GM12878 (cell line): Measurements from ENCODE around the gene DST. TPM values are rescaled to one million over a fixed set of nuclear protein-coding genes. Genes with fewer than 3 reads are reported as not detected.

Source experiments
- ATAC-seq: fragments of 200-7000 bp; cut with Tn5 transposase; 3 replicates; pipeline ENCODE4 v1.9.1; 2020; ENCODE audit warnings: mild to moderate bottlenecking, moderate library complexity
- BruUV-seq: library from RNA; stranded (reverse); fragments of 400-500 nt; replicated peaks from 2 replicates; lab custom pipeline; 2021; lab: Mats Ljungman, UMichigan
- CTCF ChIA-PET: fragments of 300-600 bp; sonication (Branson Sonifier 250); formaldehyde crosslinking; extraction: SDS; loops from one replicate; lab custom pipeline; 2021; ENCODE audit warnings: inconsistent platforms; lab: Yijun Ruan, JAX
- POLR2A ChIA-PET: fragments of 350-600 bp; formaldehyde crosslinking; extraction: SDS; loops from one replicate; lab custom pipeline; 2021; ENCODE audit warnings: inconsistent platforms; lab: Charles Lee
- RAD21 ChIA-PET: fragments of 300-600 bp; sonication (Branson Sonifier 250); formaldehyde crosslinking; loops from one replicate; lab custom pipeline; 2023; ENCODE audit warnings: antibody characterized with exemption; ENCODE audit not compliant: unreplicated experiment; lab: Charles Lee
- SMC1A ChIA-PET: fragments of 300-600 bp; sonication (Branson Sonifier 250); formaldehyde crosslinking; loops from one replicate; lab custom pipeline; 2023; ENCODE audit not compliant: unreplicated experiment, uncharacterized antibody; lab: Charles Lee
- DNase-seq: peaks from one replicate; pipeline ENCODE4 v3.0.0-alpha.2; 2011; ENCODE audit warnings: low read depth, low spot score
- FAIRE-seq: peaks from 3 replicates; lab custom pipeline; 2011; peaks lifted over from hg19 to GRCh38; lab: Jason Lieb, UNC
- H2AFZ ChIP-seq: 2 replicates; pipeline ENCODE4 v1.6.0; 2011; ENCODE audit warnings: low read depth, low read length, control low read depth; ENCODE audit not compliant: control insufficient read depth
- H3K27ac ChIP-seq: 2 replicates; pipeline ENCODE4 v1.5.1; 2011; ENCODE audit warnings: control low read depth; ENCODE audit not compliant: control insufficient read depth, insufficient read depth
- H3K27me3 ChIP-seq, 2 experiments: replicated peaks in 1 of 2; 2 replicates each; pipeline versions ENCODE4 v1.6.0 to v1.6.1; 2011; ENCODE audit warnings: low read length in 1 of 2; ENCODE audit not compliant: control insufficient read depth in 2 of 2, insufficient read depth in 2 of 2
- H3K36me3 ChIP-seq, 2 experiments: 2 replicates each; pipeline ENCODE4 v1.5.1; 2011; ENCODE audit warnings: low read length in 1 of 2; ENCODE audit not compliant: control insufficient read depth in 2 of 2, insufficient read depth in 2 of 2
- H3K4me1 ChIP-seq: 2 replicates; pipeline ENCODE4 v1.6.1; 2011; ENCODE audit warnings: mild to moderate bottlenecking, low read length, moderate library complexity, mixed read lengths; ENCODE audit not compliant: control insufficient read depth, insufficient read depth
- H3K4me2 ChIP-seq: 2 replicates; pipeline ENCODE4 v1.6.0; 2011; ENCODE audit warnings: control low read depth; ENCODE audit not compliant: control insufficient read depth, insufficient read depth
- H3K4me3 ChIP-seq: fragments of 200-600 bp; sonication (generic); 2 replicates; pipeline ENCODE4 v1.5.1; 2016
- H3K79me2 ChIP-seq: 2 replicates; pipeline ENCODE4 v1.6.0; 2011; ENCODE audit warnings: low read length; ENCODE audit not compliant: control insufficient read depth, insufficient read depth
- H3K9ac ChIP-seq: 2 replicates; pipeline ENCODE4 v1.8.0; 2011; ENCODE audit warnings: low read length, control low read depth, mixed read lengths; ENCODE audit not compliant: control insufficient read depth, insufficient read depth
- H3K9me3 ChIP-seq: replicated peaks from 3 replicates; pipeline ENCODE4 v1.5.1; 2011; ENCODE audit warnings: mild to moderate bottlenecking, low read length; ENCODE audit not compliant: control insufficient read depth, insufficient read depth
- H4K20me1 ChIP-seq: 2 replicates; pipeline ENCODE4 v1.6.0; 2011; ENCODE audit not compliant: control insufficient read depth, insufficient read depth
- HDGF ChIP-seq: fragments of 450-650 bp; IDR thresholded peaks from 2 replicates; pipeline ENCODE4 v1.6.1; 2016; ENCODE audit warnings: antibody characterized with exemption
- NRF1 ChIP-seq: conservative IDR thresholded peaks from 2 replicates; pipeline ENCODE4 v1.6.1; 2011; ENCODE audit warnings: mild to moderate bottlenecking, low read depth, low read length, improper control_type of control experiment
- RAD21 ChIP-seq: IDR thresholded peaks from 2 replicates; pipeline ENCODE4 v1.6.1; 2011; ENCODE audit warnings: mild to moderate bottlenecking, low read depth, low read length, moderate library complexity; ENCODE audit not compliant: insufficient read depth
- RFX5 ChIP-seq: IDR thresholded peaks from 2 replicates; pipeline ENCODE4 v1.6.1; 2011; ENCODE audit warnings: low read depth, low read length, improper control_type of control experiment
- TCF3 ChIP-seq: IDR thresholded peaks from 2 replicates; pipeline ENCODE4 v1.6.1; 2012; ENCODE audit warnings: low read depth, mild to moderate bottlenecking, low read length, borderline replicate concordance; ENCODE audit not compliant: insufficient read depth
- TCF7 ChIP-seq: IDR thresholded peaks from 2 replicates; pipeline ENCODE4 v1.6.1; 2014; ENCODE audit warnings: antibody characterized with exemption, borderline replicate concordance
- ZNF207 ChIP-seq: fragments of 450-650 bp; IDR thresholded peaks from 2 replicates; pipeline ENCODE4 v1.6.1; 2014; ENCODE audit warnings: antibody characterized with exemption, mild to moderate bottlenecking, borderline replicate concordance
- WGBS: methylation state at CpG from one replicate; pipeline ENCODE4 v1.1.6; 2016; ENCODE audit warnings: low lambda C conversion rate; ENCODE audit not compliant: insufficient replicate concordance, insufficient coverage; ENCODE audit errors: missing lambda C conversion rate; 5-methylcytosine and 5-hydroxymethylcytosine counted together
- in situ Hi-C: fragments of 300-500 bp; cut with MboI; formaldehyde crosslinking; loops from 9 replicates; pipeline ENCODE4 v1.14.3; 2018; ENCODE audit warnings: mixed read lengths
- intact Hi-C: fragments of 100-400 bp; cut with micrococcal nuclease; formaldehyde crosslinking; loops from one replicate; pipeline ENCODE4 v1.14.2; 2022; ENCODE audit not compliant: unreplicated experiment
- polyA plus RNA-seq, 11 experiments: library from polyadenylated mRNA; depleted of rRNA in 4 of 11; unstranded in 6 of 11; stranded (reverse) in 5 of 11; fragments of >200 nt; fragmentation: Nextera tagmentation in 4 of 11; fragmentation: Illumina TruSeq in 1 of 11; extraction: Ambion mirVana in 4 of 11; extraction: Trizol in 1 of 11; gene quantifications; 1 replicate in 1 of 11; 2 replicates in 10 of 11; pipeline versions ENCODE4 v1.2.1 to v1.2.3, GENCODE V29; 2011 to 2016; ENCODE audit warnings: inconsistent platforms in 2 of 11, missing spikeins in 2 of 11, low read depth in 1 of 11
- total RNA-seq, 4 experiments: library from RNA; depleted of rRNA in 3 of 4; stranded (reverse); fragments of >200 nt in 3 of 4; fragmentation: Illumina TruSeq in 1 of 4; extraction: Trizol in 1 of 4; gene quantifications; 2 replicates each; pipeline versions ENCODE4 v1.2.1 to v1.2.3, GENCODE V29; 2013 to 2021
- TF ChIP-seq, protein P1 (sequence below): fragments of 450-650 bp; IDR thresholded peaks from 2 replicates; pipeline ENCODE4 v1.6.1; 2017; ENCODE audit warnings: mild to moderate bottlenecking, low read depth, inconsistent platforms; ENCODE audit not compliant: poor library complexity, severe bottlenecking
- TF ChIP-seq, protein P2 (sequence below): IDR thresholded peaks from 2 replicates; pipeline ENCODE4 v1.6.1; 2012; ENCODE audit warnings: low read depth, low read length, improper control_type of control experiment
- TF ChIP-seq, protein P3 (sequence below): fragments of 150-350 bp; IDR thresholded peaks from 2 replicates; pipeline ENCODE4 v1.6.1; 2016; ENCODE audit warnings: low read depth, low read length
- TF ChIP-seq, protein P4 (sequence below): IDR thresholded peaks from 2 replicates; pipeline ENCODE4 v1.6.1; 2012; ENCODE audit warnings: low read depth, low read length, improper control_type of control experiment
- TF ChIP-seq, protein P5 (sequence below): fragments of 450-650 bp; IDR thresholded peaks from 2 replicates; pipeline ENCODE4 v1.6.1; 2018; ENCODE audit warnings: mild to moderate bottlenecking, low read depth, moderate library complexity; ENCODE audit not compliant: partially characterized antibody

DST gene
- total and polyA plus RNA-seq, 10 of the 15 experiments (the other 5 are each of a cell fraction or from before 2014, with no cell fraction given) = 32.1 to 156 (median 75.0) TPM

DNA sequence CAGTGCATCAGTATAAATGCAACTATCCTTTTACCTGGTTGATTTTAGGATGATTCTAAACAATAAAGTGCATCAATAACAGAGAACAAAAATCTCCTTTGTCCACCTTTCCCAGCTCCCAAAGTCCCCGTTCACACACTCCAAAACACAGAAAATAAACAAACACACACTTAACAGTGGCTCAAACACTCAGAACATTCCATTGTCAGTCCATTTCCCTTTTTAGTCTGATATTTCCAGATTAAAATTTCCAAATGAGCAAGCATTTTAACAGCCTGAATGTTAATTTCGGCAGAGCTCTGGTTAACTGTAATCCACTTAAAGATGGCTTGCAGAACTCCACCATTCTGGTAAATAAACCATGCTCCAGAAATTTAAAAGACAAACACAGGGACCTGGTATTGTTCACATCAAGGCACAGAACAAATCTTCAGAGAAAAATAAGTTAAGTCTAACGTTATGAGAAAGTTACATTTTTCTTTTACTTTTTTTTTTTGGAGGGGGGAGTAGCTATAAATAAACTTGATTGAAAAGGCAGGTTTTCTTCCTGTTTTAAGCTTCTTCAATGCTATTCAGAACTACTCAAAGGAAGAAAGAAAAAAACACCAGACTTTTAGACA is 100.8 kb downstream of the DST start:
- Histone ChIP-seq H3K27ac (peak overlapping the region; percentile 70), H2AFZ (no peak overlapping the region), H3K36me3 (peaks cover 0 to 7% of the 10 kb centered on the region in 2 experiments; a peak in 1 of 4 replicates), H3K9me3 (no peaks in the 10 kb centered on the region), H3K79me2 (peaks cover 49% of the 10 kb centered on the region), H3K9ac (peak overlapping the region; percentile 84), H4K20me1 (no peaks in the 10 kb centered on the region), H3K4me3 (peak overlapping the region; percentile 73), H3K4me1 (peaks cover 13% of the 10 kb centered on the region; the same call in 1 of the 2 replicates), H3K27me3 (no peaks in the 10 kb centered on the region), H3K4me2 (peak overlapping the region; percentile 83)
- intact Hi-C loops = loop anchor here (2.0 to 5.0 kb wide), 2 partner anchors 53 to 310 kb away; no protein-coding TSS in a partner anchor
- ChIA-PET POLR2A (interaction anchor here (0.6 to 2.4 kb wide), 14 partner anchors 8 to 427 kb away, joined by 3 to 26 read pairs (median 4); no protein-coding TSS in a partner anchor), RAD21 (interaction anchor here (0.6 to 2.9 kb wide), 18 partner anchors 9 to 309 kb away, joined by 3 to 36 read pairs (median 5); no protein-coding TSS in a partner anchor), SMC1A (interaction anchor here (0.6 to 3.2 kb wide), 26 partner anchors 8 to 291 kb away, joined by 3 to 30 read pairs (median 4); no protein-coding TSS in a partner anchor), CTCF (interaction anchor here (0.6 to 6.1 kb wide), 24 partner anchors 8 to 310 kb away, joined by 3 to 84 read pairs (median 4); no protein-coding TSS in a partner anchor)
- BruUV-seq = no TSS peak
- DNase-seq = no peak
- 30% methylated on average over 3 of the region's 3 CpGs for WGBS
- in situ Hi-C loops = no loop called here
- FAIRE-seq = no peak
- ATAC-seq = no peak
- TF ChIP-seq ZNF207 (no peak), TCF3 (no peak), TCF7 (no peak), RAD21 (no peak), HDGF (no peak), NRF1 (no peak), RFX5 (no peak)
- TF ChIP-seq, protein P1, sequence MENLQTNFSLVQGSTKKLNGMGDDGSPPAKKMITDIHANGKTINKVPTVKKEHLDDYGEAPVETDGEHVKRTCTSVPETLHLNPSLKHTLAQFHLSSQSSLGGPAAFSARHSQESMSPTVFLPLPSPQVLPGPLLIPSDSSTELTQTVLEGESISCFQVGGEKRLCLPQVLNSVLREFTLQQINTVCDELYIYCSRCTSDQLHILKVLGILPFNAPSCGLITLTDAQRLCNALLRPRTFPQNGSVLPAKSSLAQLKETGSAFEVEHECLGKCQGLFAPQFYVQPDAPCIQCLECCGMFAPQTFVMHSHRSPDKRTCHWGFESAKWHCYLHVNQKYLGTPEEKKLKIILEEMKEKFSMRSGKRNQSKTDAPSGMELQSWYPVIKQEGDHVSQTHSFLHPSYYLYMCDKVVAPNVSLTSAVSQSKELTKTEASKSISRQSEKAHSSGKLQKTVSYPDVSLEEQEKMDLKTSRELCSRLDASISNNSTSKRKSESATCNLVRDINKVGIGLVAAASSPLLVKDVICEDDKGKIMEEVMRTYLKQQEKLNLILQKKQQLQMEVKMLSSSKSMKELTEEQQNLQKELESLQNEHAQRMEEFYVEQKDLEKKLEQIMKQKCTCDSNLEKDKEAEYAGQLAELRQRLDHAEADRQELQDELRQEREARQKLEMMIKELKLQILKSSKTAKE = no peak
- TF ChIP-seq, protein P2, sequence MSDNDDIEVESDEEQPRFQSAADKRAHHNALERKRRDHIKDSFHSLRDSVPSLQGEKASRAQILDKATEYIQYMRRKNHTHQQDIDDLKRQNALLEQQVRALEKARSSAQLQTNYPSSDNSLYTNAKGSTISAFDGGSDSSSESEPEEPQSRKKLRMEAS = no peak
- TF ChIP-seq, protein P3, sequence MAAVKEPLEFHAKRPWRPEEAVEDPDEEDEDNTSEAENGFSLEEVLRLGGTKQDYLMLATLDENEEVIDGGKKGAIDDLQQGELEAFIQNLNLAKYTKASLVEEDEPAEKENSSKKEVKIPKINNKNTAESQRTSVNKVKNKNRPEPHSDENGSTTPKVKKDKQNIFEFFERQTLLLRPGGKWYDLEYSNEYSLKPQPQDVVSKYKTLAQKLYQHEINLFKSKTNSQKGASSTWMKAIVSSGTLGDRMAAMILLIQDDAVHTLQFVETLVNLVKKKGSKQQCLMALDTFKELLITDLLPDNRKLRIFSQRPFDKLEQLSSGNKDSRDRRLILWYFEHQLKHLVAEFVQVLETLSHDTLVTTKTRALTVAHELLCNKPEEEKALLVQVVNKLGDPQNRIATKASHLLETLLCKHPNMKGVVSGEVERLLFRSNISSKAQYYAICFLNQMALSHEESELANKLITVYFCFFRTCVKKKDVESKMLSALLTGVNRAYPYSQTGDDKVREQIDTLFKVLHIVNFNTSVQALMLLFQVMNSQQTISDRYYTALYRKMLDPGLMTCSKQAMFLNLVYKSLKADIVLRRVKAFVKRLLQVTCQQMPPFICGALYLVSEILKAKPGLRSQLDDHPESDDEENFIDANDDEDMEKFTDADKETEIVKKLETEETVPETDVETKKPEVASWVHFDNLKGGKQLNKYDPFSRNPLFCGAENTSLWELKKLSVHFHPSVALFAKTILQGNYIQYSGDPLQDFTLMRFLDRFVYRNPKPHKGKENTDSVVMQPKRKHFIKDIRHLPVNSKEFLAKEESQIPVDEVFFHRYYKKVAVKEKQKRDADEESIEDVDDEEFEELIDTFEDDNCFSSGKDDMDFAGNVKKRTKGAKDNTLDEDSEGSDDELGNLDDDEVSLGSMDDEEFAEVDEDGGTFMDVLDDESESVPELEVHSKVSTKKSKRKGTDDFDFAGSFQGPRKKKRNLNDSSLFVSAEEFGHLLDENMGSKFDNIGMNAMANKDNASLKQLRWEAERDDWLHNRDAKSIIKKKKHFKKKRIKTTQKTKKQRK = no peak
- TF ChIP-seq, protein P4, sequence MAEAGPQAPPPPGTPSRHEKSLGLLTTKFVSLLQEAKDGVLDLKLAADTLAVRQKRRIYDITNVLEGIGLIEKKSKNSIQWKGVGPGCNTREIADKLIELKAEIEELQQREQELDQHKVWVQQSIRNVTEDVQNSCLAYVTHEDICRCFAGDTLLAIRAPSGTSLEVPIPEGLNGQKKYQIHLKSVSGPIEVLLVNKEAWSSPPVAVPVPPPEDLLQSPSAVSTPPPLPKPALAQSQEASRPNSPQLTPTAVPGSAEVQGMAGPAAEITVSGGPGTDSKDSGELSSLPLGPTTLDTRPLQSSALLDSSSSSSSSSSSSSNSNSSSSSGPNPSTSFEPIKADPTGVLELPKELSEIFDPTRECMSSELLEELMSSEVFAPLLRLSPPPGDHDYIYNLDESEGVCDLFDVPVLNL = no peak
- TF ChIP-seq, protein P5, sequence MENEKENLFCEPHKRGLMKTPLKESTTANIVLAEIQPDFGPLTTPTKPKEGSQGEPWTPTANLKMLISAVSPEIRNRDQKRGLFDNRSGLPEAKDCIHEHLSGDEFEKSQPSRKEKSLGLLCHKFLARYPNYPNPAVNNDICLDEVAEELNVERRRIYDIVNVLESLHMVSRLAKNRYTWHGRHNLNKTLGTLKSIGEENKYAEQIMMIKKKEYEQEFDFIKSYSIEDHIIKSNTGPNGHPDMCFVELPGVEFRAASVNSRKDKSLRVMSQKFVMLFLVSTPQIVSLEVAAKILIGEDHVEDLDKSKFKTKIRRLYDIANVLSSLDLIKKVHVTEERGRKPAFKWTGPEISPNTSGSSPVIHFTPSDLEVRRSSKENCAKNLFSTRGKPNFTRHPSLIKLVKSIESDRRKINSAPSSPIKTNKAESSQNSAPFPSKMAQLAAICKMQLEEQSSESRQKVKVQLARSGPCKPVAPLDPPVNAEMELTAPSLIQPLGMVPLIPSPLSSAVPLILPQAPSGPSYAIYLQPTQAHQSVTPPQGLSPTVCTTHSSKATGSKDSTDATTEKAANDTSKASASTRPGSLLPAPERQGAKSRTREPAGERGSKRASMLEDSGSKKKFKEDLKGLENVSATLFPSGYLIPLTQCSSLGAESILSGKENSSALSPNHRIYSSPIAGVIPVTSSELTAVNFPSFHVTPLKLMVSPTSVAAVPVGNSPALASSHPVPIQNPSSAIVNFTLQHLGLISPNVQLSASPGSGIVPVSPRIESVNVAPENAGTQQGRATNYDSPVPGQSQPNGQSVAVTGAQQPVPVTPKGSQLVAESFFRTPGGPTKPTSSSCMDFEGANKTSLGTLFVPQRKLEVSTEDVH = no peak
